CD8-positive, alpha-beta memory T cell (primary cell): ENCODE data around the gene CBX7. TPM values are rescaled to one million over a fixed set of nuclear protein-coding genes. Genes with fewer than 3 reads are reported as not detected.
A peak's percentile ranks its signal among the peaks of the same experiment; 100 is the strongest.

Experiments
- CTCF ChIA-PET: fragments of 350-600 bp; sonication (Branson Sonifier 250); formaldehyde crosslinking; loops from one replicate; lab custom pipeline; 2021; ENCODE audit warnings: antibody characterized with exemption; lab: Charles Lee
- POLR2A ChIA-PET: fragments of 350-600 bp; sonication (Branson Sonifier 250); formaldehyde crosslinking; loops from one replicate; lab custom pipeline; 2021; ENCODE audit warnings: antibody characterized with exemption; lab: Charles Lee
- DNase-seq, 5 donors: peaks; one replicate each; pipeline versions ENCODE4 v3.0.0 to v3.0.0-alpha.2; 2020 to 2022; ENCODE audit warnings: mixed read lengths in 1 of 5
- H3K27ac ChIP-seq: one replicate; pipeline ENCODE4 v1.7.0; 2013; ENCODE audit warnings: low read depth, mild to moderate bottlenecking, low read length, moderate library complexity
- H3K27me3 ChIP-seq: 2 replicates; pipeline ENCODE4 v1.7.0; 2013; ENCODE audit warnings: low read length, mild to moderate bottlenecking; ENCODE audit not compliant: insufficient read depth, poor library complexity, severe bottlenecking
- H3K36me3 ChIP-seq: 2 replicates; pipeline ENCODE4 v1.7.0; 2013; ENCODE audit warnings: mild to moderate bottlenecking, low read length, moderate library complexity; ENCODE audit not compliant: insufficient read depth
- H3K4me1 ChIP-seq: 2 replicates; pipeline ENCODE4 v1.7.0; 2013; ENCODE audit warnings: mild to moderate bottlenecking, low read length, moderate library complexity; ENCODE audit not compliant: insufficient read depth
- H3K4me3 ChIP-seq: 2 replicates; pipeline ENCODE4 v1.7.0; 2013; ENCODE audit warnings: mild to moderate bottlenecking, low read length
- H3K9me3 ChIP-seq: 2 replicates; pipeline ENCODE4 v1.7.0; 2013; ENCODE audit warnings: mild to moderate bottlenecking, low read length
- H3K27ac Mint-ChIP-seq, 8 donors: one replicate each; pipeline ENCODE4 v1.8.0; 2020 to 2021; ENCODE audit warnings: mixed read lengths in 8 of 8, mild to moderate bottlenecking in 6 of 8, inconsistent platforms in 3 of 8, moderate library complexity in 3 of 8
- H3K27me3 Mint-ChIP-seq, 2 donors: one replicate each; pipeline ENCODE4 v1.8.0; 2020 to 2021; ENCODE audit warnings: mixed read lengths in 2 of 2, mild to moderate bottlenecking in 1 of 2, moderate library complexity in 1 of 2
- H3K36me3 Mint-ChIP-seq, 3 donors: one replicate each; pipeline ENCODE4 v1.8.0; 2020 to 2021; ENCODE audit warnings: mixed read lengths in 3 of 3, inconsistent platforms in 1 of 3, mild to moderate bottlenecking in 1 of 3
- H3K4me1 Mint-ChIP-seq, 3 donors: one replicate each; pipeline ENCODE4 v1.8.0; 2020 to 2021; ENCODE audit warnings: mixed read lengths in 3 of 3, inconsistent platforms in 1 of 3, mild to moderate bottlenecking in 1 of 3
- H3K4me3 Mint-ChIP-seq, 7 donors: one replicate each; pipeline ENCODE4 v1.8.0; 2020 to 2021; ENCODE audit warnings: mixed read lengths in 7 of 7, mild to moderate bottlenecking in 6 of 7, moderate library complexity in 4 of 7, inconsistent platforms in 2 of 7
- H3K9me3 Mint-ChIP-seq, 5 donors: one replicate each; pipeline ENCODE4 v1.8.0; 2020 to 2022; ENCODE audit warnings: mixed read lengths in 5 of 5, mild to moderate bottlenecking in 3 of 5, moderate library complexity in 2 of 5, inconsistent platforms in 1 of 5
- polyA plus RNA-seq: library from polyadenylated mRNA; unstranded; fragments of 300-500 nt; fragmentation: Illumina TruSeq; gene quantifications from one replicate; pipeline ENCODE4 v1.2.3, GENCODE V29; 2021
- total RNA-seq, 2 experiments: library from RNA; stranded (reverse); gene quantifications; one replicate each; pipeline ENCODE4 v1.2.3, GENCODE V29; 2021

Gene CBX7
- total and polyA plus RNA-seq, 3 experiments from 2014 or later: 26.1 to 29.7 (median 26.4) TPM

- Histone ChIP-seq H3K9me3 (no peaks in the 10 kb centered on the region), H3K27me3 (no peaks in the 10 kb centered on the region), H3K36me3 (no peaks in the 10 kb centered on the region), H3K4me1 (peaks cover 21% of the 10 kb centered on the region), H3K4me3 (no peak overlapping the region), H3K27ac (no peak overlapping the region)
- H3K36me3 Mint-ChIP-seq: no peaks in the 10 kb centered on the region
- no peaks in the 10 kb centered on the region for H3K27me3 Mint-ChIP-seq
- no peak for DNase-seq
- no peaks in the 10 kb centered on the region for H3K9me3 Mint-ChIP-seq
- peak overlapping the region in 4 of 8 donors; percentile 44 to 66 (median 56) for H3K27ac Mint-ChIP-seq
- peaks cover 26 to 29% (median 28%) of the 10 kb centered on the region in 3 donors for H3K4me1 Mint-ChIP-seq
- no peak overlapping the region for H3K4me3 Mint-ChIP-seq
- CTCF ChIA-PET: no interaction called here
- POLR2A ChIA-PET: no interaction called here
Measured at GRCh38 chr22:39103431-39103830, 49.0 kb downstream of the CBX7 start.

- POLR2A ChIA-PET: no interaction called here
- Histone ChIP-seq H3K36me3 (no peaks in the 10 kb centered on the region), H3K4me3 (no peak overlapping the region), H3K27me3 (no peaks in the 10 kb centered on the region), H3K4me1 (peaks cover 43% of the 10 kb centered on the region), H3K27ac (no peak overlapping the region), H3K9me3 (no peaks in the 10 kb centered on the region)
- Mint-ChIP-seq H3K27me3 (peaks cover 0 to 2% of the 10 kb centered on the region in 2 donors), H3K4me3 (no peak overlapping the region), H3K4me1 (peaks cover 46 to 51% (median 49%) of the 10 kb centered on the region in 3 donors), H3K36me3 (no peaks in the 10 kb centered on the region), H3K9me3 (no peaks in the 10 kb centered on the region), H3K27ac (peak overlapping the region in 4 of 8 donors; percentile 17 to 95 (median 73))
- no peak for DNase-seq
- CTCF ChIA-PET: no interaction called here
Measured at GRCh38 chr22:39101226-39101625, 51.3 kb downstream of the CBX7 start.

DNA sequence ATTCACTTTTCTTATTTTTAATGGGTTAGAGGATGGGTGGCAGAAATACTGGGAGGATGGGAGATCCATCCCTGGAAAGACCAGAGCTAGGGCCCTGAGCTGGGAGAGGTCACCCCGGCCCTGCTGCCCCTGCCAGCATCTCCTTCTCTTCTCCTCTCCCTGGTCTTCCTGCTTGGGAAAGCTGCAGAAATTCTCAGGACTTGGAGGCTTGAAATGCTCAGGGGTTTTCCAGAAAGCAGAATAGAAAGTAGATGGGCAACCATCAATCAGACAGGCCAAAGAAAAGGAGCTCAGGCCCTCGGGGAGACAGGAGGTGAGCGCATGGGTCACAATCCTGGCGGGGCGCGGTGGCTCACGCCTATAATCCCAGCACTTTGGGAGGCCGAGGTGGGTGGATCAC lies 53.9 kb downstream of the CBX7 start:
- H3K9me3 Mint-ChIP-seq: no peaks in the 10 kb centered on the region
- Histone ChIP-seq H3K27ac (peak overlapping the region; percentile 67), H3K4me3 (no peak overlapping the region), H3K36me3 (no peaks in the 10 kb centered on the region), H3K9me3 (no peaks in the 10 kb centered on the region), H3K27me3 (no peaks in the 10 kb centered on the region), H3K4me1 (peaks cover 69% of the 10 kb centered on the region)
- peak overlapping the region; percentile 43 to 87 (median 64) for H3K4me3 Mint-ChIP-seq
- H3K27me3 Mint-ChIP-seq: peaks cover 0 to 2% of the 10 kb centered on the region in 2 donors
- peaks cover 67 to 76% (median 74%) of the 10 kb centered on the region in 3 donors for H3K4me1 Mint-ChIP-seq
- DNase-seq: no peak
- peak overlapping the region; percentile 92 to 99 (median 96) for H3K27ac Mint-ChIP-seq
- no peaks in the 10 kb centered on the region for H3K36me3 Mint-ChIP-seq
- CTCF ChIA-PET: interaction anchor here (0.8 to 2.2 kb wide), 4 partner anchors 17 to 228 kb away, joined by 3 to 4 read pairs (median 4); no protein-coding TSS in a partner anchor
- POLR2A ChIA-PET: interaction anchor here (0.9 to 1.4 kb wide), 3 partner anchors 10 to 21 kb away, joined by 3 to 7 read pairs (median 3); partner anchors contain the start of gene APOBEC3G

GRCh38 chr22:39098026-39098425 lies 54.5 kb downstream of the CBX7 start:
- H3K4me3 Mint-ChIP-seq: peak overlapping the region; percentile 29 to 87 (median 73)
- Histone ChIP-seq H3K9me3 (no peaks in the 10 kb centered on the region), H3K27me3 (no peaks in the 10 kb centered on the region), H3K27ac (peak overlapping the region; percentile 57), H3K4me1 (peaks cover 72% of the 10 kb centered on the region), H3K36me3 (no peaks in the 10 kb centered on the region), H3K4me3 (peak overlapping the region; percentile 21)
- CTCF ChIA-PET: interaction anchor here (0.8 to 2.2 kb wide), 4 partner anchors 17 to 228 kb away, joined by 3 to 4 read pairs (median 4); no protein-coding TSS in a partner anchor
- no peaks in the 10 kb centered on the region for H3K9me3 Mint-ChIP-seq
- no peaks in the 10 kb centered on the region for H3K36me3 Mint-ChIP-seq
- H3K27ac Mint-ChIP-seq: peak overlapping the region; percentile 93 to 99 (median 96)
- peaks cover 0 to 2% of the 10 kb centered on the region in 2 donors for H3K27me3 Mint-ChIP-seq
- peaks cover 68 to 81% (median 72%) of the 10 kb centered on the region in 3 donors for H3K4me1 Mint-ChIP-seq
- POLR2A ChIA-PET: interaction anchor here (0.5 to 1.4 kb wide), 4 partner anchors 10 to 20 kb away, joined by 3 to 7 read pairs (median 4); partner anchors contain the start of gene APOBEC3G
- DNase-seq: no peak

DNA sequence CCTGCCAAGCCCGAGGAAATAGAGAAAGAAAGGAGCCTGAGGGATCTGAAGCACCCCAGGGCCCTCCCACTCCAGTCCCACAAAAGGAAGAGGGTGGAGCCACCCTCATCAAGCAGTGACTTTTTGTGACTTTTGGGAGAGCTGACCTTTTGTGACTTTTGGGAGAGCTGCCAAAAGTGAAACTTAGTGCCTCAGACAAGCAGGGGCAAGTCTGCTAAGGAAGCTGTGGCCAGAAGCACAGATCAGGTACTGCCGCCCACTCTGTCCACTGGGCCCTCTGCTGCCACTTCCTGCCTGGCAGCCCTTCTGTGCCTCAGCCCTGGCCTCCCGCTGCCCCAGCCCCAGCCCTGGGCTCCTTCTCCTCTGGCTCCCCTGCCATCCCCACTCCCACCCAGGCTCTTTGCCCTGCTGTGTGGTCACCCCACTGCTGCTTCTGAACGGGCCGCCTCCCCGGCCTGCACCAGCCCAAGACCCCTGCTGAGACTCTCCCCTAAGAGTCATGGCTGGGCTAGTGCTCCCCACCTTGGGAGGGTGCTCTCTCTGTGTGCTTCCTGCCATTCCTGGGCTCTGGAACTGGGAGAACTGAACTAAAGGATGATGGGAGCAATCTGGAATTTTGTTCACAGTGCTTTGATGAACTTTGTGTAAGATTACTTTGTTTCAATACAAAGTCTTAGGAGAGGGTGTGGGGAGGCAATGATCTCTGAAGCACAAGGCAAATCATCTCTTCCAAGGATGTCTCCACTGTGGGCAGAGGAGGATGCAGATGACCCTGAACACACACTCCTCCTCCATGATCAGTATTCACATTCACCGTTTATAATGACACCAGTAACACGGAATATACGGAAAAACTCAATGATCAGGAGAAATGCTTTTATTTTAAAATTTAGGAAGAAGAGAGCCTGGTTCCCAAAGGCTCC lies 55.1 kb downstream of the CBX7 start, which contains the start of gene APOBEC3H:
APOBEC3H (plus strand) TSS at position 147 of the 923 bp plus-strand sequence. CDS start 3,035 bp downstream, outside the sequence.
- Mint-ChIP-seq H3K27me3 (peaks cover 0 to 2% of the 10 kb centered on the region in 2 donors), H3K9me3 (no peaks in the 10 kb centered on the region), H3K27ac (peak within 1 kb of the TSS; percentile 93 to 99 (median 96)), H3K36me3 (no peaks in the 10 kb centered on the region), H3K4me3 (peak within 1 kb of the TSS; percentile 67 to 87 (median 73)), H3K4me1 (peaks cover 74 to 88% (median 78%) of the 10 kb centered on the region in 3 donors)
- Histone ChIP-seq H3K9me3 (no peaks in the 10 kb centered on the region), H3K27me3 (no peaks in the 10 kb centered on the region), H3K4me1 (peaks cover 79% of the 10 kb centered on the region), H3K27ac (peak within 1 kb of the TSS; percentile 57), H3K36me3 (no peaks in the 10 kb centered on the region), H3K4me3 (peak within 1 kb of the TSS; percentile 21)
- POLR2A ChIA-PET: interaction anchor here (0.5 to 1.0 kb wide), 3 partner anchors 11 to 17 kb away, joined by 3 to 6 read pairs (median 3); no protein-coding TSS in a partner anchor
- DNase-seq: peak in 3 of 5 donors; percentile 36 to 64 (median 37)
- CTCF ChIA-PET: interaction anchor here (2.2 kb wide), 1 partner anchor 227 kb away, joined by 4 read pairs; no protein-coding TSS in a partner anchor

GRCh38 chr22:39095971-39096370 lies 56.5 kb downstream of the CBX7 start:
- Histone ChIP-seq H3K4me1 (peaks cover 93% of the 10 kb centered on the region), H3K9me3 (no peaks in the 10 kb centered on the region), H3K4me3 (no peak overlapping the region), H3K27ac (no peak overlapping the region), H3K27me3 (no peaks in the 10 kb centered on the region), H3K36me3 (no peaks in the 10 kb centered on the region)
- peak overlapping the region; percentile 76 to 99 (median 96) for H3K27ac Mint-ChIP-seq
- POLR2A ChIA-PET: no interaction called here
- CTCF ChIA-PET: interaction anchor here (0.9 kb wide), 1 partner anchor 93 kb away, joined by 4 read pairs; no protein-coding TSS in a partner anchor
- no peaks in the 10 kb centered on the region for H3K9me3 Mint-ChIP-seq
- no peak for DNase-seq
- H3K4me1 Mint-ChIP-seq: peaks cover 84 to 99% (median 92%) of the 10 kb centered on the region in 3 donors
- no peaks in the 10 kb centered on the region for H3K36me3 Mint-ChIP-seq
- peak overlapping the region in 5 of 7 donors; percentile 16 to 80 (median 73) for H3K4me3 Mint-ChIP-seq
- peaks cover 0 to 5% of the 10 kb centered on the region in 2 donors for H3K27me3 Mint-ChIP-seq

DNA sequence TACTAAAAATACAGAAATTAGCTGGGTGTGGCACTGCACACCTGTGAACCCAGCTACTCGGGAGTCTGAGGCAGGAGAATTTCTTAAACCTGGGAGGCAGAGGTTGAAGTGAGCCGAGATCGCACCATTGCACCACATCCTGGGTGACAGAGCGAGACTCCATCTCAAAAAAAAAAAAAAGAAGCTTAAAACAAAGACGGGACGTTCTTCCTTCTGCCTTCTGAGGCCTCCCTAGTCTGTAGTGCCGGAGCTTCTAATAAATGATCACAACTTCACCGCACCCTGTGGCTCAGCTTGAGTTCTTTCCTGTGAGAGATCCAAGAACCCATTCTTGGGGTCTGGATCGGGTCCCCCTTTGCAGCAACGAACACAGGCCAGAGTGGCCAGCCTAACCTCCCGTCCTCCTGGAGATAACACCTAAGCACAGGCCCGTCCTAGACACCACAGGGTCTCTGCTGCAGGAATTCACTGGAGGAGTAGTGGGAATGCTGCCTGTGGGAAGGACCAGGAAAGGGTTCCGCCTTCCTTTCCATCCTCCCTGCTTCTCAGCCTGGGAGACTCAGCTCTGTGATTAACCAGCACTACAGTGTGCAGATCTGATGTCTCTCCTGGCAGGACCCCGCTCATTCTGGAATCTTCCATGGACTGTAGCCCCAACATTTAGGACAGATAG lies 57.6 kb downstream of the CBX7 start:
- H3K4me1 Mint-ChIP-seq: peaks cover 87 to 99% (median 94%) of the 10 kb centered on the region in 3 donors
- H3K27ac Mint-ChIP-seq: peak overlapping the region; percentile 92 to 99 (median 96)
- H3K4me1 ChIP-seq: peaks cover 96% of the 10 kb centered on the region
- H3K36me3 Mint-ChIP-seq: no peaks in the 10 kb centered on the region
- H3K36me3 ChIP-seq: no peaks in the 10 kb centered on the region
- peak overlapping the region; percentile 56 to 80 (median 69) for H3K4me3 Mint-ChIP-seq
- DNase-seq: peak in 4 of 5 donors; percentile 36 to 75 (median 60)
- H3K4me3 ChIP-seq: peak overlapping the region; percentile 42
- ChIA-PET POLR2A (interaction anchor here (0.6 to 1.5 kb wide), 7 partner anchors 10 to 81 kb away, joined by 3 to 7 read pairs (median 4); partner anchors contain the start of genes APOBEC3C and APOBEC3G), CTCF (interaction anchor here (0.7 to 2.0 kb wide), 7 partner anchors 17 to 224 kb away, joined by 3 to 10 read pairs (median 4); no protein-coding TSS in a partner anchor)
- no peaks in the 10 kb centered on the region for H3K9me3 ChIP-seq
- H3K27me3 ChIP-seq: no peaks in the 10 kb centered on the region
- H3K27me3 Mint-ChIP-seq: peaks cover 0 to 5% of the 10 kb centered on the region in 2 donors
- no peaks in the 10 kb centered on the region for H3K9me3 Mint-ChIP-seq
- peak overlapping the region; percentile 43 for H3K27ac ChIP-seq
